Fibroblast of peridontal ligament (primary cell): ENCODE measurements around the gene LSM14B.
A peak's percentile ranks its signal among the peaks of the same experiment; 100 is the strongest.
"Not testable (repeated sequence)": the region's sequence is repeated elsewhere in the genome, so short reads cannot be mapped to it uniquely, and the experiment has no call there.

ENCODE experiments used
- DNase-seq: peaks from one replicate; pipeline ENCODE4 v3.0.0-alpha.2; 2010; ENCODE audit errors: extremely low read depth

LSM14B gene

GRCh38 chr20:62146019-62146755, 23.9 kb downstream of the LSM14B start:
- no peak for DNase-seq

GRCh38 chr20:62147125-62147524, 24.9 kb downstream of the LSM14B start:
- no peak for DNase-seq

- no peak for DNase-seq
These were observed 25.3 kb downstream of the LSM14B start for GRCh38 chr20:62147528-62147927.

GRCh38 chr20:62148383-62148782, 26.1 kb downstream of the LSM14B start:
- not testable (repeated sequence) for DNase-seq

- no peak for DNase-seq
These were observed 26.6 kb downstream of the LSM14B start for GRCh38 chr20:62148908-62149314.

- DNase-seq: no peak
These were observed 27.4 kb downstream of the LSM14B start for GRCh38 chr20:62149532-62150309.

GRCh38 chr20:62150310-62150575, 28.0 kb downstream of the LSM14B start:
- no peak for DNase-seq

GRCh38 chr20:62151225-62151624, 28.9 kb downstream of the LSM14B start:
- no peak for DNase-seq

GRCh38 chr20:62151835-62152364, 29.6 kb downstream of the LSM14B start:
- no peak for DNase-seq

GRCh38 chr20:62155428-62156253, 33.4 kb downstream of the LSM14B start:
- no peak for DNase-seq

- DNase-seq: no peak
These were observed 33.9 kb downstream of the LSM14B start for GRCh38 chr20:62156254-62156556.

GRCh38 chr20:62156592-62157386, 34.5 kb downstream of the LSM14B start:
- DNase-seq: peak; percentile 29

GRCh38 chr20:62157387-62158087, 35.3 kb downstream of the LSM14B start:
- no peak for DNase-seq

- DNase-seq: no peak
These were observed 35.8 kb downstream of the LSM14B start for GRCh38 chr20:62158088-62158400.

- DNase-seq: no peak
These were observed 36.3 kb downstream of the LSM14B start for GRCh38 chr20:62158541-62158940.

GRCh38 chr20:62159052-62159451, 36.8 kb downstream of the LSM14B start:
- no peak for DNase-seq

GRCh38 chr20:62159839-62160238, 37.6 kb downstream of the LSM14B start:
- DNase-seq: no peak

GRCh38 chr20:62160253-62160652, 38.0 kb downstream of the LSM14B start:
- no peak for DNase-seq

- DNase-seq: no peak
These were observed 38.6 kb downstream of the LSM14B start for GRCh38 chr20:62160876-62161275.

GRCh38 chr20:62161347-62161746, 39.1 kb downstream of the LSM14B start:
- DNase-seq: no peak

- DNase-seq: no peak
These were observed 40.6 kb downstream of the LSM14B start for GRCh38 chr20:62162765-62163484.
